Thyroid gland (tissue), 4 donors: ENCODE results near the gene ST7L. TPM values are rescaled to one million over a fixed set of nuclear protein-coding genes. Genes with fewer than 3 reads are reported as not detected.

Source experiments
- DNase-seq, 2 donors: peaks; one replicate each; pipeline ENCODE4 v3.0.0-alpha.2; 2019
- H3K27ac ChIP-seq, 3 donors: fragments of 200-600 bp; sonication (generic); 1 replicate in 2 of 3; 2 replicates in 1 of 3; pipeline ENCODE4 v1.5.1; 2016 to 2019; ENCODE audit warnings: mild to moderate bottlenecking in 1 of 3, moderate library complexity in 1 of 3
- H3K27me3 ChIP-seq: fragments of 200-600 bp; sonication (generic); one replicate; pipeline ENCODE4 v1.5.1; 2019
- H3K36me3 ChIP-seq, 2 donors: fragments of 200-600 bp; sonication (generic); one replicate each; pipeline ENCODE4 v1.5.1; 2016 to 2019
- H3K4me1 ChIP-seq, 2 donors: fragments of 200-600 bp; sonication (generic); one replicate each; pipeline ENCODE4 v1.5.1; 2017 to 2019
- H3K4me3 ChIP-seq, 3 donors: fragments of 200-600 bp; sonication (generic); replicated peaks in 1 of 3; 1 replicate in 2 of 3; 2 replicates in 1 of 3; pipeline ENCODE4 v1.5.1; 2016; ENCODE audit warnings: mild to moderate bottlenecking in 1 of 3
- H3K9me3 ChIP-seq: fragments of 200-600 bp; sonication (generic); one replicate; pipeline ENCODE4 v1.5.1; 2017
- POLR2A ChIP-seq, 2 donors: fragments of 450-650 bp; IDR thresholded peaks; one replicate each; pipeline ENCODE4 v1.6.1; 2017; ENCODE audit warnings: antibody characterized with exemption in 2 of 2, mild to moderate bottlenecking in 2 of 2, moderate library complexity in 1 of 2
- WGBS, 2 donors: methylation state at CpG; one replicate each; pipeline ENCODE4 v1.1.5; 2017; 5-methylcytosine and 5-hydroxymethylcytosine counted together
- intact Hi-C: fragments of 100-400 bp; cut with DNase I; formaldehyde crosslinking; loops from one replicate; pipeline ENCODE4 v1.15.1; 2023
- total RNA-seq, 4 donors: library from RNA; depleted of rRNA; stranded (reverse); fragments of >200 nt; gene quantifications; one replicate each; pipeline ENCODE4 v1.2.3, GENCODE V29; 2016
- TF ChIP-seq, protein P1 (sequence below), 6 experiments: fragments of 200-600 bp in 3 of 6; fragments of 450-650 bp in 3 of 6; sonication (generic) in 3 of 6; IDR thresholded peaks; one replicate each; pipeline ENCODE4 v1.5.1; 2016 to 2019; ENCODE audit warnings: antibody characterized with exemption in 6 of 6, mild to moderate bottlenecking in 2 of 6, inconsistent platforms in 1 of 6, moderate library complexity in 1 of 6

The ST7L gene
- total RNA-seq, 4 donors from 2014 or later, result 27.3 to 46.4 (median 44.9) TPM

DNA sequence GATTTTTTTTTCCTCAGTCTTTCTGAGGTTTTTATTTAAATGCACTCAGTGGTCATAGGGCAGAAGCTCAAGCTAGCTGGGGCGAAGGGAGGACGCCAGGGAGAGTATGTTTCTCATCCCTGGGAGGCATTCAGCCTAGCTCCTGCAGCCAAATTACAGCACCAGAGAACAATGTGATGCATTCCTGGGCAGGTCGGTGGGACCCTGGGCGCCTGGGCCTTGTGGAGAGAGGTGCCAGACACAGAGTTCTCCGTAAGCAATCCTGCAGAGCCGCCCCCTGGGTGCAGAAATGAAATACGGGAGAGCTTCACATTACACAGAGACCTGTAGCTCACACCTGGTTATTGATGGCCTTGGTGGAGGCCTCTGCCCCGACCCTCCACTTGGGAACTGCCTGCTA, 94.7 kb downstream of the ST7L start:
- intact Hi-C loops, result no loop called here
- Histone ChIP-seq H3K4me3 (no peak overlapping the region), H3K27me3 (no peaks in the 10 kb centered on the region), H3K4me1 (no peaks in the 10 kb centered on the region), H3K27ac (no peak overlapping the region), H3K36me3 (peaks cover 6% of the 10 kb centered on the region in 2 donors), H3K9me3 (no peaks in the 10 kb centered on the region)
- DNase-seq, result no peak
- TF ChIP-seq, protein P1, sequence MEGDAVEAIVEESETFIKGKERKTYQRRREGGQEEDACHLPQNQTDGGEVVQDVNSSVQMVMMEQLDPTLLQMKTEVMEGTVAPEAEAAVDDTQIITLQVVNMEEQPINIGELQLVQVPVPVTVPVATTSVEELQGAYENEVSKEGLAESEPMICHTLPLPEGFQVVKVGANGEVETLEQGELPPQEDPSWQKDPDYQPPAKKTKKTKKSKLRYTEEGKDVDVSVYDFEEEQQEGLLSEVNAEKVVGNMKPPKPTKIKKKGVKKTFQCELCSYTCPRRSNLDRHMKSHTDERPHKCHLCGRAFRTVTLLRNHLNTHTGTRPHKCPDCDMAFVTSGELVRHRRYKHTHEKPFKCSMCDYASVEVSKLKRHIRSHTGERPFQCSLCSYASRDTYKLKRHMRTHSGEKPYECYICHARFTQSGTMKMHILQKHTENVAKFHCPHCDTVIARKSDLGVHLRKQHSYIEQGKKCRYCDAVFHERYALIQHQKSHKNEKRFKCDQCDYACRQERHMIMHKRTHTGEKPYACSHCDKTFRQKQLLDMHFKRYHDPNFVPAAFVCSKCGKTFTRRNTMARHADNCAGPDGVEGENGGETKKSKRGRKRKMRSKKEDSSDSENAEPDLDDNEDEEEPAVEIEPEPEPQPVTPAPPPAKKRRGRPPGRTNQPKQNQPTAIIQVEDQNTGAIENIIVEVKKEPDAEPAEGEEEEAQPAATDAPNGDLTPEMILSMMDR (IDR thresholded peaks at IDR 0.05), result no peak
- TF ChIP-seq POLR2A (IDR thresholded peaks at IDR 0.05), result no peak
- WGBS, 2 donors, result 73 to 90% methylated on average over 5 to 8 of the region's 8 CpGs

DNA sequence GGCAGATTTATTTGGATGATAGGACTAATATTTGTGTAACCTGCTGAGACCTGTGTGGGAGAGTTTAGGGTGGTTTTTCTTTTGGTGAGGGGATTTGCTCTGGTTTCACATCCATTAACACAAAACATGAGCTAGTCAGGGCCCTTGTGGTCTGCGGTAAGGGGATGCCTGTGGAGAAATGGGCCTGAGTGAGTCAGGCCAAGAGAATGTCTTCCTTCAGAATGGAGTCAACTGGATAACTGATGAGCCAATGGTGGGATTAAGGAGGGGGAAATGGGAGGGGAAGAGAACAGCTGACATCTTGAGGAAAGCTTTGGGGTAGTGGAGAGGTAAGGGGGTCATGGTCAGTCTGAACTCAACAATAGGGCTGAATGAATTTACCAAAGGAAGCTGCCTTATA, 96.3 kb downstream of the ST7L start:
- Histone ChIP-seq H3K9me3 (no peaks in the 10 kb centered on the region), H3K27me3 (no peaks in the 10 kb centered on the region), H3K27ac (no peak overlapping the region), H3K4me3 (no peak overlapping the region), H3K36me3 (peaks cover 5 to 6% of the 10 kb centered on the region in 2 donors), H3K4me1 (no peaks in the 10 kb centered on the region)
- no peak for DNase-seq
- no peak for TF ChIP-seq POLR2A (IDR thresholded peaks at IDR 0.05)
- TF ChIP-seq, protein P1 (IDR thresholded peaks at IDR 0.05), result no peak
- WGBS, 2 donors, result 83 to 89% methylated on average over 1 of the region's 1 CpG
- intact Hi-C loops, result no loop called here

DNA sequence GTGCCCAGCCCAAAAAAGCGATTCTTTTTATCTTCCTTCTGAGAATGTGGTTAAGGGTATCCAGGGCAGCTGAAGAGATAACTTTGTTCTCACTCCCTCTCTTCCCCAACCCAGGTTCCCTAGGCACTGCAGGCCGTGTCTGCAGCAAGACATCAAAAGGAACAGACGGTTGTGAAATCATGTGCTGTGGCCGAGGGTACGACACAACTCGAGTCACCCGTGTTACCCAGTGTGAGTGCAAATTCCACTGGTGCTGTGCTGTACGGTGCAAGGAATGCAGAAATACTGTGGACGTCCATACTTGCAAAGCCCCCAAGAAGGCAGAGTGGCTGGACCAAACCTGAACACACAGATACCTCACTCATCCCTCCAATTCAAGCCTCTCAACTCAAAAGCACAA, 98.8 kb downstream of the ST7L start:
- no peak for DNase-seq
- peaks cover 0 to 6% of the 10 kb centered on the region in 2 donors for H3K36me3 ChIP-seq
- intact Hi-C loops, result no loop called here
- H3K27me3 ChIP-seq, result no peaks in the 10 kb centered on the region
- 89 to 96% methylated on average over 9 of the region's 9 CpGs for WGBS, 2 donors
- H3K4me1 ChIP-seq, result peaks cover 0 to 6% of the 10 kb centered on the region in 2 donors
- no peak overlapping the region for H3K4me3 ChIP-seq
- TF ChIP-seq, protein P1 (IDR thresholded peaks at IDR 0.05), result no peak
- H3K9me3 ChIP-seq, result no peaks in the 10 kb centered on the region
- H3K27ac ChIP-seq, result no peak overlapping the region

DNA sequence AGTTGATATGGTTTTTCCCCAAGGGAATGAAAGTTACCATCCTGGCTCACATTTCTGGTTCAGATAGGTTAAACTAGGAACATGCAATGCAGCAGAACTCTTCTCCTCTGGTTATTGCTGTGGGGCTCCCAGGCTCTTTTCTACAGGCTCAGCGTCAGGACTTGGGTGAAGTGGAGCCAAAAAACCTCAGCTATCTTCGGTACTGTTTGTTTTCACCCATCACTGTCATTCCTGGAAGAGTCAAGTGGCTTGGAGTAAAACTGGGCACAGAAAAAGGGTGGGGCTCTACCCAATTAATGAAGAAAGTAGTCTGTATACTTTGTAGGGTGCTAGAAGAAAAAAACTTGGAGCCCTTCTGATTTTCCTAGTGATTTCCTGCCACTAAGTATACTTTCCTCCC, 100.8 kb downstream of the ST7L start:
- DNase-seq, result no peak
- peaks cover 0 to 6% of the 10 kb centered on the region in 2 donors for H3K4me1 ChIP-seq
- no peaks in the 10 kb centered on the region for H3K27me3 ChIP-seq
- no peak overlapping the region for H3K4me3 ChIP-seq
- H3K27ac ChIP-seq, result no peak overlapping the region
- no peaks in the 10 kb centered on the region for H3K9me3 ChIP-seq
- intact Hi-C loops, result no loop called here
- WGBS, 2 donors, result 41 to 52% methylated on average over 2 of the region's 2 CpGs
- no peak for TF ChIP-seq POLR2A (IDR thresholded peaks at IDR 0.05)
- TF ChIP-seq, protein P1 (IDR thresholded peaks at IDR 0.05), result no peak
- H3K36me3 ChIP-seq, result no peaks in the 10 kb centered on the region

DNA sequence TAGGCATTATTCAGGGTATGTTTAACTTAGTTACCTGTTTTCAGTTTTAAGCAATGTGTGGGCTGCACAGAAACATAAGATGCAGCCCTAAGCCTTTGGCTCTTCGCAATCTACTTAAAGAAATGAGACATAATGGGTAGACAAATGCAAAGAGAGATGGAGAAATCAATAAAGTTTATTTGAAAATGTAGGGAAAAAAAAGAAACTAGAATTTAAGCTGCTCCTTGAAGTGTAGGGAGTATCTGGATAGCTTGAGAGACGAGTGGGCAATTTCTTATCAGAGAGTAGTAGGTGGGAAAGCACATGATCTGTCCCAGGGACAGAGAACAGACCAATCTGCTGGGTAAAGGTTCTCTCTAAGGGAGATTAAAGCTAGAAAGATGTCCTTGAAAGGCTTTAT, 101.3 kb downstream of the ST7L start:
- Histone ChIP-seq H3K4me3 (no peak overlapping the region), H3K27ac (no peak overlapping the region), H3K36me3 (no peaks in the 10 kb centered on the region), H3K9me3 (no peaks in the 10 kb centered on the region), H3K4me1 (peaks cover 0 to 6% of the 10 kb centered on the region in 2 donors), H3K27me3 (no peaks in the 10 kb centered on the region)
- 91 to 92% methylated on average over 2 of the region's 2 CpGs for WGBS, 2 donors
- intact Hi-C loops, result no loop called here
- TF ChIP-seq, protein P1 (IDR thresholded peaks at IDR 0.05), result no peak
- no peak for TF ChIP-seq POLR2A (IDR thresholded peaks at IDR 0.05)
- DNase-seq, result no peak
